ENCODE data around the gene CORIN.

DNA sequence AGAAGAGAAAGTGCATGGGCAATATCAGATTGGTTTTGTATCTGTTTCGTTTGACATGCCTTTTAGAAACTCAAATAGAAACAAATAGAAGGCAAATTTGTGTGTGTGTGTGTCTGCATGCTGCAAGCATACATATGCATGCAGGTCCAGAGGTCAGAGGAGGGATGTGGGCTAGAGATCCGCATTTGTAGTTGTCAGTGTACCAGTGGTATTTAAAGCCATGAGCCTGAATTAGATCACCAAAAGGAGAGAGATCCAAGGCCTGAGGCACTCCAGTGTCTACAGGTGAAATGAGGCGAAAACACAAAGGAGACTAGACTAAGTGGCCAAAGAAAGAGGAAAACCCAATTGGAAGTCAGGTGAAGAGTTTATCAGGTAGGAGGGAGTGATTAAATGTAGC is 106.7 kb downstream of the CORIN start:
- TF ChIP-seq, protein P1, sequence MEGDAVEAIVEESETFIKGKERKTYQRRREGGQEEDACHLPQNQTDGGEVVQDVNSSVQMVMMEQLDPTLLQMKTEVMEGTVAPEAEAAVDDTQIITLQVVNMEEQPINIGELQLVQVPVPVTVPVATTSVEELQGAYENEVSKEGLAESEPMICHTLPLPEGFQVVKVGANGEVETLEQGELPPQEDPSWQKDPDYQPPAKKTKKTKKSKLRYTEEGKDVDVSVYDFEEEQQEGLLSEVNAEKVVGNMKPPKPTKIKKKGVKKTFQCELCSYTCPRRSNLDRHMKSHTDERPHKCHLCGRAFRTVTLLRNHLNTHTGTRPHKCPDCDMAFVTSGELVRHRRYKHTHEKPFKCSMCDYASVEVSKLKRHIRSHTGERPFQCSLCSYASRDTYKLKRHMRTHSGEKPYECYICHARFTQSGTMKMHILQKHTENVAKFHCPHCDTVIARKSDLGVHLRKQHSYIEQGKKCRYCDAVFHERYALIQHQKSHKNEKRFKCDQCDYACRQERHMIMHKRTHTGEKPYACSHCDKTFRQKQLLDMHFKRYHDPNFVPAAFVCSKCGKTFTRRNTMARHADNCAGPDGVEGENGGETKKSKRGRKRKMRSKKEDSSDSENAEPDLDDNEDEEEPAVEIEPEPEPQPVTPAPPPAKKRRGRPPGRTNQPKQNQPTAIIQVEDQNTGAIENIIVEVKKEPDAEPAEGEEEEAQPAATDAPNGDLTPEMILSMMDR (IDR thresholded peaks at IDR 0.05; ENCODE audit: low read depth, low read length, missing input control) = no peak
- TF ChIP-seq, protein P2, sequence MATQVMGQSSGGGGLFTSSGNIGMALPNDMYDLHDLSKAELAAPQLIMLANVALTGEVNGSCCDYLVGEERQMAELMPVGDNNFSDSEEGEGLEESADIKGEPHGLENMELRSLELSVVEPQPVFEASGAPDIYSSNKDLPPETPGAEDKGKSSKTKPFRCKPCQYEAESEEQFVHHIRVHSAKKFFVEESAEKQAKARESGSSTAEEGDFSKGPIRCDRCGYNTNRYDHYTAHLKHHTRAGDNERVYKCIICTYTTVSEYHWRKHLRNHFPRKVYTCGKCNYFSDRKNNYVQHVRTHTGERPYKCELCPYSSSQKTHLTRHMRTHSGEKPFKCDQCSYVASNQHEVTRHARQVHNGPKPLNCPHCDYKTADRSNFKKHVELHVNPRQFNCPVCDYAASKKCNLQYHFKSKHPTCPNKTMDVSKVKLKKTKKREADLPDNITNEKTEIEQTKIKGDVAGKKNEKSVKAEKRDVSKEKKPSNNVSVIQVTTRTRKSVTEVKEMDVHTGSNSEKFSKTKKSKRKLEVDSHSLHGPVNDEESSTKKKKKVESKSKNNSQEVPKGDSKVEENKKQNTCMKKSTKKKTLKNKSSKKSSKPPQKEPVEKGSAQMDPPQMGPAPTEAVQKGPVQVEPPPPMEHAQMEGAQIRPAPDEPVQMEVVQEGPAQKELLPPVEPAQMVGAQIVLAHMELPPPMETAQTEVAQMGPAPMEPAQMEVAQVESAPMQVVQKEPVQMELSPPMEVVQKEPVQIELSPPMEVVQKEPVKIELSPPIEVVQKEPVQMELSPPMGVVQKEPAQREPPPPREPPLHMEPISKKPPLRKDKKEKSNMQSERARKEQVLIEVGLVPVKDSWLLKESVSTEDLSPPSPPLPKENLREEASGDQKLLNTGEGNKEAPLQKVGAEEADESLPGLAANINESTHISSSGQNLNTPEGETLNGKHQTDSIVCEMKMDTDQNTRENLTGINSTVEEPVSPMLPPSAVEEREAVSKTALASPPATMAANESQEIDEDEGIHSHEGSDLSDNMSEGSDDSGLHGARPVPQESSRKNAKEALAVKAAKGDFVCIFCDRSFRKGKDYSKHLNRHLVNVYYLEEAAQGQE (IDR thresholded peaks at IDR 0.05) = no peak
- no peak for TF ChIP-seq TAF1 (conservative IDR thresholded peaks at IDR 0.05)
- TF ChIP-seq, protein P3, sequence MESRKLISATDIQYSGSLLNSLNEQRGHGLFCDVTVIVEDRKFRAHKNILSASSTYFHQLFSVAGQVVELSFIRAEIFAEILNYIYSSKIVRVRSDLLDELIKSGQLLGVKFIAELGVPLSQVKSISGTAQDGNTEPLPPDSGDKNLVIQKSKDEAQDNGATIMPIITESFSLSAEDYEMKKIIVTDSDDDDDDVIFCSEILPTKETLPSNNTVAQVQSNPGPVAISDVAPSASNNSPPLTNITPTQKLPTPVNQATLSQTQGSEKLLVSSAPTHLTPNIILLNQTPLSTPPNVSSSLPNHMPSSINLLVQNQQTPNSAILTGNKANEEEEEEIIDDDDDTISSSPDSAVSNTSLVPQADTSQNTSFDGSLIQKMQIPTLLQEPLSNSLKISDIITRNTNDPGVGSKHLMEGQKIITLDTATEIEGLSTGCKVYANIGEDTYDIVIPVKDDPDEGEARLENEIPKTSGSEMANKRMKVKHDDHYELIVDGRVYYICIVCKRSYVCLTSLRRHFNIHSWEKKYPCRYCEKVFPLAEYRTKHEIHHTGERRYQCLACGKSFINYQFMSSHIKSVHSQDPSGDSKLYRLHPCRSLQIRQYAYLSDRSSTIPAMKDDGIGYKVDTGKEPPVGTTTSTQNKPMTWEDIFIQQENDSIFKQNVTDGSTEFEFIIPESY (IDR thresholded peaks at IDR 0.05) = no peak
- TF ChIP-seq GABPA (IDR thresholded peaks at IDR 0.05 in 1 of 2, conservative IDR thresholded peaks at IDR 0.05 in 1 of 2) = no peak
- TF ChIP-seq EGR1 (IDR thresholded peaks at IDR 0.05; ENCODE audit: low read depth in 2 of 2) = no peak
